K562 (cell line): ENCODE results near the gene TRIM14. TPM values are rescaled to one million over a fixed set of nuclear protein-coding genes. Genes with fewer than 3 reads are reported as not detected.

Experiments
- ATAC-seq: fragments of 200-7000 bp; cut with Tn5 transposase; 3 replicates; pipeline ENCODE4 v1.9.1; 2020; ENCODE audit warnings: moderate library complexity
- BruUV-seq: library from RNA; stranded (reverse); fragments of 400-500 nt; replicated peaks from 2 replicates; lab custom pipeline; 2021; lab: Mats Ljungman, UMichigan
- CTCF ChIA-PET: fragments of 300-600 bp; formaldehyde crosslinking; extraction: SDS; loops from one replicate; lab custom pipeline; 2021; ENCODE audit warnings: low intra/inter-chr PET ratio; lab: Yijun Ruan, JAX
- POLR2A ChIA-PET: fragments of 300-600, 350-650 bp; sonication (Branson Sonifier 250); formaldehyde crosslinking; extraction: SDS; loops from one replicate; lab custom pipeline; 2021; ENCODE audit warnings: antibody characterized with exemption, inconsistent platforms; lab: Yijun Ruan, JAX
- DNase-seq, 4 experiments: peaks; one replicate each; pipeline versions ENCODE4 v3.0.0 to v3.0.0-alpha.2; 2011 to 2018; ENCODE audit warnings: low spot score in 3 of 4, mixed read lengths in 3 of 4; ENCODE audit errors: extremely low read depth in 1 of 4
- FAIRE-seq: peaks from 2 replicates; lab custom pipeline; 2011; peaks lifted over from hg19 to GRCh38; lab: Jason Lieb, UNC
- H2AFZ ChIP-seq: 2 replicates; pipeline ENCODE4 v1.6.0; 2011; ENCODE audit warnings: low read depth, low read length, control low read depth, inconsistent platforms
- H3K27ac ChIP-seq: fragments of 200-600 bp; 3 replicates; pipeline ENCODE4 v1.8.0; 2011; ENCODE audit warnings: low read depth, mild to moderate bottlenecking, control low read depth, inconsistent platforms, low read length, moderate library complexity, mixed read lengths; ENCODE audit errors: extremely low read depth
- H3K27me3 ChIP-seq, 2 experiments: fragments of 300-600 bp in 1 of 2; 2 replicates in 1 of 2; 3 replicates in 1 of 2; pipeline versions ENCODE4 v1.6.0 to v1.8.0; 2011; ENCODE audit warnings: inconsistent platforms in 2 of 2, low read length in 2 of 2, mild to moderate bottlenecking in 1 of 2, mixed read lengths in 1 of 2, moderate library complexity in 1 of 2; ENCODE audit not compliant: control insufficient read depth in 2 of 2, insufficient read depth in 2 of 2
- H3K36me3 ChIP-seq: fragments of 300-600 bp; 3 replicates; pipeline ENCODE4 v1.8.0; 2011; ENCODE audit warnings: mild to moderate bottlenecking, low read length, inconsistent platforms; ENCODE audit not compliant: control insufficient read depth, insufficient read depth
- H3K4me1 ChIP-seq, 2 experiments: fragments of 200-600 bp in 1 of 2; replicated peaks in 1 of 2; 2 replicates in 1 of 2; 3 replicates in 1 of 2; pipeline versions ENCODE4 v1.5.1 to v1.8.0; 2011; ENCODE audit warnings: inconsistent platforms in 2 of 2, low read length in 2 of 2, mild to moderate bottlenecking in 1 of 2, mixed read lengths in 1 of 2, moderate library complexity in 1 of 2; ENCODE audit not compliant: control insufficient read depth in 2 of 2, insufficient read depth in 2 of 2
- H3K4me2 ChIP-seq: 2 replicates; pipeline ENCODE4 v1.6.1; 2011; ENCODE audit warnings: low read length, control low read depth, inconsistent platforms, mixed read lengths; ENCODE audit not compliant: insufficient read depth
- H3K4me3 ChIP-seq: fragments of 200-600 bp; sonication (generic), shearing (Covaris generic); 2 replicates; pipeline ENCODE4 v1.5.1; 2016; ENCODE audit warnings: control low read depth, inconsistent platforms
- H3K79me2 ChIP-seq: fragments of 200-600 bp; 3 replicates; pipeline ENCODE4 v1.8.0; 2011; ENCODE audit warnings: low read length, inconsistent platforms; ENCODE audit not compliant: control insufficient read depth, insufficient read depth
- H3K9ac ChIP-seq, 2 experiments: 2 replicates each; pipeline versions ENCODE4 v1.6.0 to v1.6.1; 2011; ENCODE audit warnings: low read depth in 2 of 2, low read length in 2 of 2, control low read depth in 1 of 2, inconsistent platforms in 1 of 2, mild to moderate bottlenecking in 1 of 2, mixed read lengths in 1 of 2; ENCODE audit not compliant: insufficient read depth in 1 of 2
- H3K9me1 ChIP-seq: one replicate; pipeline ENCODE4 v1.6.0; 2011; ENCODE audit warnings: inconsistent platforms, mild to moderate bottlenecking, low read length, moderate library complexity; ENCODE audit not compliant: control insufficient read depth, insufficient read depth
- H3K9me3 ChIP-seq: replicated peaks from 2 replicates; pipeline ENCODE4 v1.5.1; 2011; ENCODE audit warnings: low read depth, low read length, inconsistent platforms; ENCODE audit not compliant: control insufficient read depth, insufficient read depth
- H4K20me1 ChIP-seq: replicated peaks from 2 replicates; pipeline ENCODE4 v1.6.1; 2011; ENCODE audit warnings: low read length, inconsistent platforms, mixed read lengths; ENCODE audit not compliant: control insufficient read depth, insufficient read depth
- CBX2 ChIP-seq: fragments of 200-600 bp; sonication (generic); IDR thresholded peaks from one replicate; pipeline ENCODE4 v1.6.1; 2012; ENCODE audit warnings: mild to moderate bottlenecking, low read length, inconsistent platforms; ENCODE audit not compliant: insufficient read depth, poor library complexity, severe bottlenecking
- EP400 ChIP-seq: fragments of 450-650 bp; IDR thresholded peaks from 2 replicates; pipeline ENCODE4 v1.6.1; 2017; ENCODE audit warnings: antibody characterized with exemption, mild to moderate bottlenecking, moderate library complexity
- LARP7 ChIP-seq: fragments of 450-650 bp; IDR thresholded peaks from 2 replicates; pipeline ENCODE4 v1.6.1; 2016
- NEUROD1 ChIP-seq: fragments of 150-350 bp; IDR thresholded peaks from 2 replicates; pipeline ENCODE4 v1.6.1; 2014; ENCODE audit warnings: borderline replicate concordance, low read length, low read depth; ENCODE audit not compliant: partially characterized antibody
- STAT6 ChIP-seq: sonication (generic); formaldehyde crosslinking; IDR thresholded peaks from 2 replicates; pipeline ENCODE4 v1.8.1; 2023; ENCODE audit warnings: mild to moderate bottlenecking, missing genetic modification reagents
- TEAD1 ChIP-seq, 2 experiments: fragments of 450-650 bp in 1 of 2; sonication (generic) in 1 of 2; formaldehyde crosslinking; IDR thresholded peaks; 2 replicates each; pipeline versions ENCODE4 v1.4.0 to v1.8.0; 2020 to 2022; ENCODE audit warnings: mild to moderate bottlenecking in 2 of 2, missing genetic modification reagents in 1 of 2
- XRCC5 ChIP-seq: fragments of 200-400 bp; formaldehyde crosslinking; IDR thresholded peaks from 2 replicates; pipeline ENCODE4 v1.6.1; 2017; ENCODE audit warnings: low read depth, mild to moderate bottlenecking, low read length
- YY1 ChIP-seq, 3 experiments: IDR thresholded peaks; 2 replicates each; pipeline ENCODE4 v1.6.1; 2011; ENCODE audit warnings: low read length in 2 of 3, mild to moderate bottlenecking in 2 of 3, moderate library complexity in 2 of 3, borderline replicate concordance in 1 of 3, control low read depth in 1 of 3, low read depth in 1 of 3; ENCODE audit not compliant: insufficient read depth in 3 of 3, insufficient replicate concordance in 2 of 3, control insufficient read depth in 1 of 3, insufficient read length in 1 of 3; ENCODE audit errors: extremely low read depth in 1 of 3
- ZFP91 ChIP-seq: sonication (generic); formaldehyde crosslinking; IDR thresholded peaks from 2 replicates; pipeline ENCODE4 v1.8.0; 2022; ENCODE audit warnings: mild to moderate bottlenecking, missing genetic modification reagents
- ZNF780A ChIP-seq: fragments of 250-450 bp; sonication (Bioruptor Pico); IDR thresholded peaks from 2 replicates; pipeline ENCODE4 v1.5.0; 2021; ENCODE audit warnings: mild to moderate bottlenecking
- ZNF79 ChIP-seq: fragments of 250-450 bp; sonication (Bioruptor Pico); IDR thresholded peaks from 2 replicates; pipeline ENCODE4 v1.4.0; 2020; ENCODE audit warnings: low read depth, mild to moderate bottlenecking, moderate library complexity
- ZSCAN29 ChIP-seq: fragments of 450-650 bp; IDR thresholded peaks from 2 replicates; pipeline ENCODE4 v1.6.1; 2017
- WGBS: fragments of 100-300 bp; shearing (Covaris generic); methylation state at CpG from one replicate; pipeline ENCODE4 v1.1.6; 2016; ENCODE audit warnings: low coverage, mixed read lengths; ENCODE audit not compliant: insufficient coverage; ENCODE audit errors: missing lambda C conversion rate; 5-methylcytosine and 5-hydroxymethylcytosine counted together
- in situ Hi-C: fragments of 300-500 bp; cut with MboI; formaldehyde crosslinking; loops from 4 replicates; pipeline ENCODE4 v1.15.0; 2018; ENCODE audit warnings: inconsistent platforms, mixed read lengths
- intact Hi-C: fragments of 100-400 bp; cut with micrococcal nuclease; formaldehyde crosslinking; loops from 2 replicates; pipeline ENCODE4 v1.14.2; 2022
- polyA plus RNA-seq, 8 experiments: library from polyadenylated mRNA; depleted of rRNA in 4 of 8; stranded (reverse) in 5 of 8; unstranded in 3 of 8; fragments of >200 nt; fragmentation: Nextera tagmentation in 2 of 8; fragmentation: Illumina TruSeq in 1 of 8; extraction: Ambion mirVana in 2 of 8; extraction: Trizol in 1 of 8; gene quantifications; 2 replicates each; pipeline versions ENCODE4 v1.2.1 to v1.2.3, GENCODE V29; 2011 to 2014; ENCODE audit warnings: inconsistent platforms in 1 of 8, missing spikeins in 1 of 8
- total RNA-seq, 7 experiments: library from RNA; depleted of rRNA in 6 of 7; stranded (reverse); fragments of >200 nt in 6 of 7; fragmentation: Illumina TruSeq in 2 of 7; extraction: Trizol in 2 of 7; gene quantifications; 2 replicates each; pipeline versions ENCODE4 v1.2.1 to v1.2.3, GENCODE V29; 2011 to 2021; ENCODE audit warnings: low replicate concordance in 1 of 7

TRIM14 gene
- total and polyA plus RNA-seq, 9 of the 15 experiments (the other 6 are each of a cell fraction or from before 2014, with no cell fraction given): 7.6 to 41.0 (median 17.9) TPM

DNA sequence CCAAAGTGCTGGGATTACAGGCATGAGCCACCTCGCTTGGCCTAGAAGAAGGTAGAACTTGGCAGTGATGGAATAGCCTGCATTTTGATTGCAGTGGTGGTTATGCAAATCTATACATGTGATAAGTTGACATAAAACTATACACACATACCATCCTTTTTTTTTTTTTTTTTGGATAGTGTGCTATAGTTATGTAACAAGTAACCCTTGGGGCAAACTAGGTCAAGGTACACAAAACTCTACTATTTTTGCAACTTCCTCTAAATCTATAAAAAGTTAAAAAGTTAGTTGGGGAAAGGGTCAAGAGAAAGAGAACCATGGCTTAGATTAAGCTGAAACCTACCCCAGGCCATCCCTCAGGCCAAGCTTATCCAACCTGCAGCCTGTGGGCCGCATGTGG lies 11.1 kb downstream of the TRIM14 start (continued):
- TF ChIP-seq ZFP91: no peak
- no peak for TF ChIP-seq NEUROD1
- TF ChIP-seq, all 486 proteins: peak for 0

- no peak for TF ChIP-seq EP400
- TF ChIP-seq LARP7: no peak
- TF ChIP-seq ZNF79 (CRISPR knock-in tag): no peak
- no peak for TF ChIP-seq YY1 (IDR thresholded peaks at IDR 0.05; ENCODE audit: borderline replicate concordance in 1 of 3, control insufficient read depth in 1 of 3, extremely low read depth in 1 of 3, insufficient read depth in 3 of 3, insufficient read length in 1 of 3, insufficient replicate concordance in 2 of 3, low read depth in 1 of 3, low read length in 2 of 3)
- TF ChIP-seq STAT6 (CRISPR knock-in tag): no peak
- no peak for TF ChIP-seq ZNF780A (CRISPR knock-in tag)
- TF ChIP-seq XRCC5: no peak
- TF ChIP-seq TEAD1 (CRISPR knock-in tag; IDR thresholded peaks at IDR 0.05): no peak
- TF ChIP-seq CBX2: no peak
- TF ChIP-seq ZSCAN29: no peak
- ChIA-PET CTCF (no interaction called here), POLR2A (no interaction called here)
- H2AFZ ChIP-seq: no peak overlapping the region
- no peaks in the 10 kb centered on the region for H3K4me1 ChIP-seq
- BruUV-seq: no TSS peak
- no peaks in the 10 kb centered on the region for H3K9me1 ChIP-seq
- FAIRE-seq: no peak
- intact Hi-C loops: no loop called here
- no peaks in the 10 kb centered on the region for H4K20me1 ChIP-seq
- WGBS: 92% methylated on average over 7 of the region's 7 CpGs
- H3K9ac ChIP-seq: peak overlapping the region in 1 of 2 experiments; percentile 42; a peak in 1 of 4 replicates
- ATAC-seq: no peak
- no peak for DNase-seq
- H3K27me3 ChIP-seq: no peaks in the 10 kb centered on the region
- no peak overlapping the region for H3K27ac ChIP-seq
- in situ Hi-C loops: no loop called here
- no peaks in the 10 kb centered on the region for H3K79me2 ChIP-seq
- no peak overlapping the region for H3K4me3 ChIP-seq
- peaks cover 70% of the 10 kb centered on the region; the same call in 2 of the 3 replicates for H3K36me3 ChIP-seq
- H3K4me2 ChIP-seq: no peak overlapping the region
- no peaks in the 10 kb centered on the region for H3K9me3 ChIP-seq
Measured at GRCh38 chr9:98105006-98105405, 14.0 kb downstream of the TRIM14 start.
